RWPE2 (cell line): ENCODE results near the gene UQCRH.

ENCODE experiments used
- ATAC-seq: fragments of 200-7000 bp; cut with Tn5 transposase; 3 replicates; pipeline ENCODE4 v1.9.1; 2021; ENCODE audit warnings: low read depth
- DNase-seq: peaks from one replicate; pipeline ENCODE4 v3.0.0-alpha.2; 2020; ENCODE audit warnings: low spot score
- H3K27ac ChIP-seq: fragments of 450-650 bp; 2 replicates; pipeline ENCODE4 v1.5.1; 2017; ENCODE audit warnings: mild to moderate bottlenecking; ENCODE audit not compliant: poor library complexity, severe bottlenecking
- H3K27me3 ChIP-seq: fragments of 250-450 bp; sonication (Bioruptor Pico); 2 replicates; pipeline ENCODE4 v1.5.1; 2021; ENCODE audit warnings: mild to moderate bottlenecking, moderate library complexity; ENCODE audit not compliant: insufficient read depth, poor library complexity, severe bottlenecking
- H3K36me3 ChIP-seq: fragments of 250-450 bp; sonication (Bioruptor Pico); 2 replicates; pipeline ENCODE4 v1.5.1; 2020; ENCODE audit warnings: low read depth, mild to moderate bottlenecking, moderate library complexity
- H3K4me1 ChIP-seq: fragments of 250-450 bp; sonication (Bioruptor Pico); 2 replicates; pipeline ENCODE4 v1.5.1; 2021; ENCODE audit warnings: mild to moderate bottlenecking, moderate library complexity; ENCODE audit not compliant: insufficient read depth, poor library complexity, severe bottlenecking
- H3K4me3 ChIP-seq: fragments of 250-450 bp; sonication (Bioruptor Pico); 2 replicates; pipeline ENCODE4 v1.5.1; 2021; ENCODE audit warnings: mild to moderate bottlenecking, moderate library complexity; ENCODE audit not compliant: severe bottlenecking
- H3K9me3 ChIP-seq: fragments of 250-450 bp; sonication (Bioruptor Pico); 2 replicates; pipeline ENCODE4 v1.5.1; 2021; ENCODE audit warnings: mild to moderate bottlenecking, moderate library complexity; ENCODE audit not compliant: severe bottlenecking
- TF ChIP-seq, protein P1 (sequence below): fragments of 450-650 bp; IDR thresholded peaks from one replicate; pipeline ENCODE4 v1.5.1; 2017; ENCODE audit warnings: mild to moderate bottlenecking, moderate library complexity; ENCODE audit not compliant: poor library complexity, severe bottlenecking

The UQCRH gene

GRCh38 chr1:46280092-46280491 is 23.4 kb upstream of the UQCRH start:
- no peak for DNase-seq
- ATAC-seq, result no peak
- H3K36me3 ChIP-seq, result peaks cover 69% of the 10 kb centered on the region
- TF ChIP-seq, protein P1, sequence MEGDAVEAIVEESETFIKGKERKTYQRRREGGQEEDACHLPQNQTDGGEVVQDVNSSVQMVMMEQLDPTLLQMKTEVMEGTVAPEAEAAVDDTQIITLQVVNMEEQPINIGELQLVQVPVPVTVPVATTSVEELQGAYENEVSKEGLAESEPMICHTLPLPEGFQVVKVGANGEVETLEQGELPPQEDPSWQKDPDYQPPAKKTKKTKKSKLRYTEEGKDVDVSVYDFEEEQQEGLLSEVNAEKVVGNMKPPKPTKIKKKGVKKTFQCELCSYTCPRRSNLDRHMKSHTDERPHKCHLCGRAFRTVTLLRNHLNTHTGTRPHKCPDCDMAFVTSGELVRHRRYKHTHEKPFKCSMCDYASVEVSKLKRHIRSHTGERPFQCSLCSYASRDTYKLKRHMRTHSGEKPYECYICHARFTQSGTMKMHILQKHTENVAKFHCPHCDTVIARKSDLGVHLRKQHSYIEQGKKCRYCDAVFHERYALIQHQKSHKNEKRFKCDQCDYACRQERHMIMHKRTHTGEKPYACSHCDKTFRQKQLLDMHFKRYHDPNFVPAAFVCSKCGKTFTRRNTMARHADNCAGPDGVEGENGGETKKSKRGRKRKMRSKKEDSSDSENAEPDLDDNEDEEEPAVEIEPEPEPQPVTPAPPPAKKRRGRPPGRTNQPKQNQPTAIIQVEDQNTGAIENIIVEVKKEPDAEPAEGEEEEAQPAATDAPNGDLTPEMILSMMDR, result no peak
- no peaks in the 10 kb centered on the region for H3K9me3 ChIP-seq
- no peak overlapping the region for H3K27ac ChIP-seq
- no peaks in the 10 kb centered on the region for H3K27me3 ChIP-seq
- no peaks in the 10 kb centered on the region for H3K4me1 ChIP-seq
- no peak overlapping the region for H3K4me3 ChIP-seq

GRCh38 chr1:46281021-46281420 is 22.5 kb upstream of the UQCRH start:
- no peak for ATAC-seq
- H3K4me3 ChIP-seq, result no peak overlapping the region
- H3K9me3 ChIP-seq, result no peaks in the 10 kb centered on the region
- no peak overlapping the region for H3K27ac ChIP-seq
- TF ChIP-seq, protein P1, result no peak
- H3K36me3 ChIP-seq, result peaks cover 69% of the 10 kb centered on the region
- no peak for DNase-seq
- no peaks in the 10 kb centered on the region for H3K27me3 ChIP-seq
- H3K4me1 ChIP-seq, result no peaks in the 10 kb centered on the region

DNA sequence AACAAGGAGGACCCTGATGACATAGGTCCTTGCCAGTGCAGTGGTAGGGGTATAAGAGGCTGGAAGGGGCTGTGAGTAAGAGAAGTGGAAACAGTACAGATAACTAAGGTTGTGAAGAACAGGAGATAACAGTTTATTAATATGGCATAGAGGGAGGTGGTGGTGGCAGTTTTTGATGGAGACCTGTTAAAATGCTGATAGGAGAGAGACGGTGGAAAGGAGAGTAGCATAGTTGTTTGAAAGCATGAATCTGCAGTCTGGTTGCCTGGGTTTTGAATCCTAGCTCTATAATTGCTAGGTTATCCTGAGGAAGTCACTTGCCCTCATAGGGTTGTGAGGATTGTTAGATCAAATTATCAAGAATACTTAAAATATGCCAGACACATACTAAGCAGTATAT is 19.4 kb upstream of the UQCRH start:
- ATAC-seq (no peak), DNase-seq (no peak)
- no peaks in the 10 kb centered on the region for H3K9me3 ChIP-seq
- no peaks in the 10 kb centered on the region for H3K27me3 ChIP-seq
- peaks cover 7% of the 10 kb centered on the region for H3K4me1 ChIP-seq
- H3K27ac ChIP-seq, result no peak overlapping the region
- TF ChIP-seq, protein P1, result no peak
- peaks cover 59% of the 10 kb centered on the region for H3K36me3 ChIP-seq
- H3K4me3 ChIP-seq, result no peak overlapping the region

DNA sequence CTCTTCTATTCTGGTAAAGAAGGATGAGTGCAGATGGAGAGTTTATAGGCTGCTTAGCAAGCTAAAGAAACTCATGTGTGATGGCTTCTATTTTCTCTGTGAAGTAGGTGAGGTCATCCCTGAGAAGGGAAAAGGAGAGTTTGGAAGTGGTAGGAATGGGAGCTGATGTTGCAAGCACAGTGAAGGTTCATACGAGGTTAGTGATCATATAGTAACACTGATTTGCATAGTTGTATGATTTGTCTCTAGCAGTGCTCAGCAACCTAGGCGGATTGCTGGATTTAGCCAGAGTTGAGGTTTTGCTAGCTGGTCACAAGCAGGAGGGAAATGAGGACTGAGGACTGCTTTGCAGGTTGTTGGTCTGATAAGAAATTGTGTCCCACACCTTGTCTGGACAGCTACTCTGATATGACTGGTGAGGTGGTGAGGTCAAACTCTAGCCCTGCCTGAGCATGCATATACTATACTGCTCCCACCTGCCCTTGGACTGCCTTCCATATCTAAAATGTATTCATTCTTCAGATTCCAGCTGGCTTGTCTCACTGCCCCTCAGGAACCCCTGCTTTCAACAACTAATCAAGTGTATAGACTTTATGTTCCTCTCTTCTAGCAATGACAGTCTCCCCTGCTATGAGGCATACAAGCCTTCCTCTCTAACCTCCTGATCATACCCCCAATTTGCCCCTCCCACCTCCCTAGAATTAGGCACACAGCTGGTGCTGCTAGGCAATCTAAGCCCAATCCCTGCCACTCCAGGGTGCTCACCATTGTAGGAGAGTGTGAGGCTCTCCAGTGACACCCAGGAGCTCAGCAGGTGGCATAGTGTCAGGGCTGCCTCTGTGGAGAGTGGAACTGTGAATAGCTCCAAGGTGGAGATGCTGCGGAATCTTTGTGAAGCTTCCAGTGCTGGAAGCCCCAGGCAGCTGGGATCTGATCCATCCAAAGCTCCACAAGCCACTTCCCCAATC is 18.6 kb upstream of the UQCRH start:
- H3K27ac ChIP-seq, result no peak overlapping the region
- DNase-seq, result no peak
- no peak for ATAC-seq
- H3K4me3 ChIP-seq, result no peak overlapping the region
- H3K9me3 ChIP-seq, result no peaks in the 10 kb centered on the region
- H3K36me3 ChIP-seq, result peaks cover 56% of the 10 kb centered on the region
- H3K27me3 ChIP-seq, result no peaks in the 10 kb centered on the region
- peaks cover 11% of the 10 kb centered on the region for H3K4me1 ChIP-seq
- TF ChIP-seq, protein P1, result no peak
